Caco-2 (cell line): ENCODE data around the gene ACER3. TPM values are rescaled to one million over a fixed set of nuclear protein-coding genes. Genes with fewer than 3 reads are reported as not detected.

Source experiments
- BruUV-seq: library from RNA; stranded (reverse); fragments of 400-500 nt; replicated peaks from 2 replicates; lab custom pipeline; 2021; lab: Mats Ljungman, UMichigan
- CTCF ChIA-PET: fragments of 300-600 bp; sonication (Branson Sonifier 250); formaldehyde crosslinking; loops from one replicate; lab custom pipeline; 2022; ENCODE audit warnings: antibody characterized with exemption; lab: Charles Lee
- POLR2A ChIA-PET: fragments of 300-600 bp; sonication (Branson Sonifier 250); formaldehyde crosslinking; loops from one replicate; lab custom pipeline; 2022; ENCODE audit warnings: antibody characterized with exemption; lab: Charles Lee
- DNase-seq, 2 experiments: peaks; one replicate each; pipeline versions ENCODE4 v3.0.0 to v3.0.0-alpha.2; 2020 to 2022
- H3K27me3 ChIP-seq: replicated peaks from 2 replicates; pipeline ENCODE4 v1.6.0; 2011; ENCODE audit warnings: low read length; ENCODE audit not compliant: control insufficient read depth, insufficient read depth
- H3K36me3 ChIP-seq: 2 replicates; pipeline ENCODE4 v1.5.1; 2011; ENCODE audit warnings: low read length; ENCODE audit not compliant: control insufficient read depth, insufficient read depth
- H3K4me1 ChIP-seq: fragments of 250-450 bp; sonication (Bioruptor Pico); 2 replicates; pipeline ENCODE4 v1.5.1; 2020; ENCODE audit warnings: mild to moderate bottlenecking
- H3K4me3 ChIP-seq: 2 replicates; pipeline ENCODE4 v1.5.1; 2011; ENCODE audit warnings: low read depth, mild to moderate bottlenecking, control low read depth, low read length
- H3K9me3 ChIP-seq: fragments of 250-450 bp; sonication (Bioruptor Pico); 2 replicates; pipeline ENCODE4 v1.5.1; 2020; ENCODE audit warnings: mild to moderate bottlenecking, moderate library complexity
- H3K27ac Mint-ChIP-seq: one replicate; pipeline ENCODE4 v1.8.0; 2022; ENCODE audit warnings: mixed read lengths; ENCODE audit not compliant: unreplicated experiment
- H3K27me3 Mint-ChIP-seq: one replicate; pipeline ENCODE4 v1.8.0; 2022; ENCODE audit warnings: mixed read lengths; ENCODE audit not compliant: insufficient read depth, unreplicated experiment
- H3K36me3 Mint-ChIP-seq: one replicate; pipeline ENCODE4 v1.8.0; 2022; ENCODE audit warnings: mild to moderate bottlenecking, mixed read lengths; ENCODE audit not compliant: insufficient read depth, unreplicated experiment
- H3K4me1 Mint-ChIP-seq: one replicate; pipeline ENCODE4 v1.8.0; 2022; ENCODE audit warnings: low read depth, mixed read lengths; ENCODE audit not compliant: unreplicated experiment
- H3K4me3 Mint-ChIP-seq: one replicate; pipeline ENCODE4 v1.8.0; 2022; ENCODE audit warnings: mild to moderate bottlenecking, moderate library complexity, mixed read lengths; ENCODE audit not compliant: unreplicated experiment
- H3K9me3 Mint-ChIP-seq: one replicate; pipeline ENCODE4 v1.8.0; 2022; ENCODE audit warnings: mixed read lengths; ENCODE audit not compliant: unreplicated experiment
- CTCF ChIP-seq, 2 experiments: fragments of 200-600 bp in 1 of 2; IDR thresholded peaks; 1 replicate in 1 of 2; 2 replicates in 1 of 2; pipeline versions ENCODE4 v1.5.1 to v1.8.0; 2011 to 2022; ENCODE audit warnings: antibody characterized with exemption in 1 of 2, control low read depth in 1 of 2, inconsistent platforms in 1 of 2, low read depth in 1 of 2, low read length in 1 of 2, mild to moderate bottlenecking in 1 of 2, moderate library complexity in 1 of 2; ENCODE audit not compliant: insufficient read depth in 1 of 2, severe bottlenecking in 1 of 2, unreplicated experiment in 1 of 2
- intact Hi-C: fragments of 100-400 bp; cut with micrococcal nuclease; formaldehyde crosslinking; loops from one replicate; pipeline ENCODE4 v1.10.0; 2022; ENCODE audit not compliant: unreplicated experiment
- total RNA-seq: library from RNA; stranded (reverse); gene quantifications from 2 replicates; pipeline ENCODE4 v1.2.3, GENCODE V29; 2022

Gene ACER3
- total RNA-seq, 1 experiment from 2014 or later, result 37.5 TPM

- Mint-ChIP-seq H3K4me3 (no peak overlapping the region), H3K9me3 (peaks cover 11% of the 10 kb centered on the region), H3K27ac (peak overlapping the region; percentile 6), H3K27me3 (no peaks in the 10 kb centered on the region), H3K36me3 (no peaks in the 10 kb centered on the region), H3K4me1 (peaks cover 12% of the 10 kb centered on the region)
- Histone ChIP-seq H3K4me3 (no peak overlapping the region), H3K27me3 (no peaks in the 10 kb centered on the region), H3K36me3 (no peaks in the 10 kb centered on the region), H3K4me1 (peaks cover 11% of the 10 kb centered on the region), H3K9me3 (peaks cover 4% of the 10 kb centered on the region; the same call in 1 of the 2 replicates)
- BruUV-seq, result no TSS peak
- no peak for TF ChIP-seq CTCF (IDR thresholded peaks at IDR 0.05; ENCODE audit: insufficient read depth in 1 of 2, low read depth in 1 of 2, low read length in 1 of 2, severe bottlenecking in 1 of 2, unreplicated experiment in 1 of 2)
- CTCF ChIA-PET, result interaction anchor here (1.3 to 1.6 kb wide), 2 partner anchors 17 to 96 kb away, joined by 3 to 5 read pairs; no protein-coding TSS in a partner anchor
- POLR2A ChIA-PET, result no interaction called here
- intact Hi-C loops, result no loop called here
- DNase-seq, result peak in 1 of 2 experiments; percentile 49
These were observed 37.2 kb upstream of the ACER3 start for GRCh38 chr11:76823481-76824028.

- no peaks in the 10 kb centered on the region for H3K27me3 ChIP-seq
- Mint-ChIP-seq H3K9me3 (peaks cover 8% of the 10 kb centered on the region), H3K4me1 (peaks cover 12% of the 10 kb centered on the region), H3K27me3 (no peaks in the 10 kb centered on the region), H3K27ac (peak overlapping the region; percentile 6), H3K36me3 (no peaks in the 10 kb centered on the region), H3K4me3 (no peak overlapping the region)
- H3K4me1 ChIP-seq, result peaks cover 11% of the 10 kb centered on the region
- no peak for TF ChIP-seq CTCF (IDR thresholded peaks at IDR 0.05; ENCODE audit: insufficient read depth in 1 of 2, low read depth in 1 of 2, low read length in 1 of 2, severe bottlenecking in 1 of 2, unreplicated experiment in 1 of 2)
- POLR2A ChIA-PET, result no interaction called here
- H3K9me3 ChIP-seq, result peaks cover 4% of the 10 kb centered on the region; the same call in 1 of the 2 replicates
- CTCF ChIA-PET, result interaction anchor here (1.3 to 1.6 kb wide), 2 partner anchors 18 to 96 kb away, joined by 3 to 5 read pairs; no protein-coding TSS in a partner anchor
- no TSS peak for BruUV-seq
- DNase-seq, result peak in 1 of 2 experiments; percentile 36
- no peak overlapping the region for H3K4me3 ChIP-seq
- no peaks in the 10 kb centered on the region for H3K36me3 ChIP-seq
- intact Hi-C loops, result no loop called here
These were observed 36.4 kb upstream of the ACER3 start for GRCh38 chr11:76824083-76824939.

- DNase-seq, result no peak
- TF ChIP-seq CTCF (IDR thresholded peaks at IDR 0.05; ENCODE audit: insufficient read depth in 1 of 2, low read depth in 1 of 2, low read length in 1 of 2, severe bottlenecking in 1 of 2, unreplicated experiment in 1 of 2), result no peak
- H3K4me1 ChIP-seq, result peaks cover 11% of the 10 kb centered on the region
- CTCF ChIA-PET, result interaction anchor here (0.6 to 1.3 kb wide), 2 partner anchors 82 to 95 kb away, joined by 3 to 5 read pairs; no protein-coding TSS in a partner anchor
- H3K27me3 ChIP-seq, result no peaks in the 10 kb centered on the region
- Mint-ChIP-seq H3K9me3 (no peaks in the 10 kb centered on the region), H3K4me3 (no peak overlapping the region), H3K27me3 (peaks cover 3% of the 10 kb centered on the region), H3K36me3 (no peaks in the 10 kb centered on the region), H3K4me1 (peaks cover 12% of the 10 kb centered on the region), H3K27ac (no peak overlapping the region)
- H3K36me3 ChIP-seq, result no peaks in the 10 kb centered on the region
- peaks cover 4% of the 10 kb centered on the region for H3K9me3 ChIP-seq
- intact Hi-C loops, result no loop called here
- H3K4me3 ChIP-seq, result no peak overlapping the region
- POLR2A ChIA-PET, result no interaction called here
- no TSS peak for BruUV-seq
These were observed 35.6 kb upstream of the ACER3 start for GRCh38 chr11:76824980-76825725.
